Neuronal stem cell (in vitro differentiated cells): ENCODE measurements around the gene HOXA11.

Experiments
- DNase-seq: peaks from one replicate; pipeline ENCODE4 v3.0.0-alpha.2; 2013; ENCODE audit warnings: low spot score
- H2AFZ ChIP-seq: one replicate; pipeline ENCODE4 v1.6.1; 2013; ENCODE audit warnings: mild to moderate bottlenecking, low read length, inconsistent platforms
- H2AK5ac ChIP-seq: 2 replicates; pipeline ENCODE4 v1.6.1; 2013; ENCODE audit warnings: low read depth, mild to moderate bottlenecking, inconsistent platforms, low read length, moderate library complexity, mixed read lengths
- H2BK120ac ChIP-seq: 2 replicates; pipeline ENCODE4 v1.6.1; 2013; ENCODE audit warnings: low read depth, mild to moderate bottlenecking, inconsistent platforms, low read length, moderate library complexity, mixed read lengths
- H2BK12ac ChIP-seq: one replicate; pipeline ENCODE4 v1.6.1; 2013; ENCODE audit warnings: low read length, inconsistent platforms
- H2BK15ac ChIP-seq: 2 replicates; pipeline ENCODE4 v1.6.1; 2013; ENCODE audit warnings: mild to moderate bottlenecking, low read length, inconsistent platforms, mixed read lengths
- H2BK5ac ChIP-seq: one replicate; pipeline ENCODE4 v1.6.1; 2013; ENCODE audit warnings: inconsistent platforms, mild to moderate bottlenecking, low read length, moderate library complexity
- H3K14ac ChIP-seq: one replicate; pipeline ENCODE4 v1.6.1; 2013; ENCODE audit warnings: low read length, inconsistent platforms
- H3K18ac ChIP-seq: 2 replicates; pipeline ENCODE4 v1.6.1; 2013; ENCODE audit warnings: low read length, inconsistent platforms
- H3K23ac ChIP-seq: 2 replicates; pipeline ENCODE4 v1.6.1; 2013; ENCODE audit warnings: low read depth, mild to moderate bottlenecking, mixed read lengths, low read length, inconsistent platforms; ENCODE audit not compliant: poor library complexity
- H3K27ac ChIP-seq: replicated peaks from 3 replicates; pipeline ENCODE4 v1.5.1; 2013; ENCODE audit warnings: low read length, inconsistent platforms
- H3K27me3 ChIP-seq, 3 experiments: 2 replicates each; pipeline ENCODE4 v1.6.1; 2013; ENCODE audit warnings: low read length in 3 of 3, mild to moderate bottlenecking in 2 of 3, inconsistent platforms in 1 of 3, low read depth in 1 of 3, mixed read lengths in 1 of 3, moderate library complexity in 1 of 3; ENCODE audit not compliant: control insufficient read depth in 3 of 3, insufficient read depth in 3 of 3
- H3K36me3 ChIP-seq, 2 donors: replicated peaks in 1 of 2; 2 replicates each; pipeline ENCODE4 v1.6.1; 2013; ENCODE audit warnings: low read length in 2 of 2; ENCODE audit not compliant: control insufficient read depth in 2 of 2, insufficient read depth in 2 of 2
- H3K4ac ChIP-seq: 2 replicates; pipeline ENCODE4 v1.6.1; 2013; ENCODE audit warnings: inconsistent platforms, mild to moderate bottlenecking, low read length, moderate library complexity
- H3K4me1 ChIP-seq, 2 donors: 1 replicate in 1 of 2; 2 replicates in 1 of 2; pipeline ENCODE4 v1.6.1; 2013; ENCODE audit warnings: low read length in 2 of 2, low read depth in 1 of 2; ENCODE audit not compliant: control insufficient read depth in 2 of 2, insufficient read depth in 1 of 2
- H3K4me2 ChIP-seq: one replicate; pipeline ENCODE4 v1.6.1; 2013; ENCODE audit warnings: mild to moderate bottlenecking, low read length, inconsistent platforms; ENCODE audit not compliant: insufficient read depth, poor library complexity, severe bottlenecking
- H3K4me3 ChIP-seq, 2 donors: 2 replicates each; pipeline ENCODE4 v1.5.1; 2013; ENCODE audit warnings: low read length in 2 of 2, mild to moderate bottlenecking in 2 of 2, inconsistent platforms in 1 of 2, moderate library complexity in 1 of 2
- H3K79me1 ChIP-seq: one replicate; pipeline ENCODE4 v1.6.1; 2013; ENCODE audit warnings: low read depth, mild to moderate bottlenecking, inconsistent platforms, low read length, moderate library complexity
- H3K9ac ChIP-seq: one replicate; pipeline ENCODE4 v1.6.1; 2013; ENCODE audit warnings: mild to moderate bottlenecking, low read depth, low read length, inconsistent platforms; ENCODE audit not compliant: poor library complexity
- H3K9me3 ChIP-seq, 2 donors: replicated peaks in 1 of 2; 2 replicates each; pipeline versions ENCODE3 to v1.6.1; 2013; ENCODE audit warnings: low read length in 2 of 2, mild to moderate bottlenecking in 2 of 2, inconsistent platforms in 1 of 2, low read depth in 1 of 2, mixed read lengths in 1 of 2, moderate library complexity in 1 of 2; ENCODE audit not compliant: control insufficient read depth in 2 of 2, insufficient read depth in 1 of 2
- H4K8ac ChIP-seq: one replicate; pipeline ENCODE4 v1.6.1; 2013; ENCODE audit warnings: low read depth, mild to moderate bottlenecking, inconsistent platforms, low read length, moderate library complexity
- H4K91ac ChIP-seq: one replicate; pipeline ENCODE4 v1.6.1; 2013; ENCODE audit warnings: low read length, low read depth, mild to moderate bottlenecking, inconsistent platforms; ENCODE audit not compliant: poor library complexity
- WGBS, 2 donors: extraction: QIAGEN DNeasy Blood & Tissue Kit; methylation state at CpG; one replicate each; pipeline ENCODE4 v1.1.7; 2013; ENCODE audit warnings: missing lambda C conversion rate in 2 of 2, mixed read lengths in 1 of 2; ENCODE audit not compliant: insufficient read length in 2 of 2, insufficient replicate concordance in 1 of 2; ENCODE audit errors: extremely low coverage in 2 of 2; 5-methylcytosine and 5-hydroxymethylcytosine counted together

HOXA11 gene

DNA sequence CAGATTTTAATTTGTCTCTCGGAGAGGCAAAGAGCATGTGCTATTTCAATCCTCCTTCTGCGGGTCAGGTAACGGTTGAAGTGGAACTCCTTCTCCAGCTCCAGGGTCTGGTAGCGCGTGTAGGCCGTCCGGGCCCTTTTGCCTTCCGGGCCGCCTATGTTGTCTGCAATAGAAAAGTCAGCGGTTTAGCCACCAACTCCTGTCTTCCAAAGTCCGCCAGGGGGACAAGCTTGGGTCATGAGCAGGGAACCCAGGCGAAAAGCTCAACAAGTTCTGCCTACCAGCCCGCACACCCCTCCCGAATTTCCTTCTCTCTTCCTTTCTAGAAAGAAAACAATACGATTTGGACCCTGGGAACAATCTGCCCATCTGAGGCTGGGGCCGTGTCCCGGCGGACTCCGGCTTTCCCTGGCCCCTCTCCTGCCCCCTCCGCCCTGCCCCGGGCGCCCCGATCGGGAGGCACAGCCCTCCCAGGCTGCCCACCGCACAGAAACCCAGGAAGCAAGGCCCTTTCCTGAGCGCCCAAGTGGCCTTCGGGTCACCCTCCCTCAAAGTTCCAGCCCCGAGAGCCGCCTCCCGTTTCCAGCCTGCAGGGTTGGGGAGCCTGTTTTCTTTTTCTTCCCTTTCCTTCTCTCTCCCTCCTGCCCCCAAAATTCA lies 43.0 kb downstream of the HOXA11 start:
- no CpG with 5 or more reads among the region's 30 CpGs for WGBS, 2 donors
- Histone ChIP-seq H3K4ac (no peak overlapping the region), H2BK12ac (no peak overlapping the region), H3K9ac (no peak overlapping the region), H3K18ac (no peak overlapping the region), H3K4me3 (no peak overlapping the region), H3K4me2 (no peak overlapping the region), H3K9me3 (peaks cover 3 to 12% of the 10 kb centered on the region in 2 donors), H4K91ac (no peak overlapping the region), H2BK15ac (no peak overlapping the region), H4K8ac (no peak overlapping the region), H3K4me1 (no peaks in the 10 kb centered on the region), H3K27ac (no peak overlapping the region), H2BK5ac (no peak overlapping the region), H3K27me3 (peaks cover 56 to 100% (median 100%) of the 10 kb centered on the region in 3 experiments), H2BK120ac (no peak overlapping the region), H3K23ac (no peak overlapping the region), H3K79me1 (no peaks in the 10 kb centered on the region), H2AFZ (peak overlapping the region; percentile 87), H2AK5ac (no peak overlapping the region), H3K36me3 (no peaks in the 10 kb centered on the region), H3K14ac (no peak overlapping the region)
- no peak for DNase-seq

DNA sequence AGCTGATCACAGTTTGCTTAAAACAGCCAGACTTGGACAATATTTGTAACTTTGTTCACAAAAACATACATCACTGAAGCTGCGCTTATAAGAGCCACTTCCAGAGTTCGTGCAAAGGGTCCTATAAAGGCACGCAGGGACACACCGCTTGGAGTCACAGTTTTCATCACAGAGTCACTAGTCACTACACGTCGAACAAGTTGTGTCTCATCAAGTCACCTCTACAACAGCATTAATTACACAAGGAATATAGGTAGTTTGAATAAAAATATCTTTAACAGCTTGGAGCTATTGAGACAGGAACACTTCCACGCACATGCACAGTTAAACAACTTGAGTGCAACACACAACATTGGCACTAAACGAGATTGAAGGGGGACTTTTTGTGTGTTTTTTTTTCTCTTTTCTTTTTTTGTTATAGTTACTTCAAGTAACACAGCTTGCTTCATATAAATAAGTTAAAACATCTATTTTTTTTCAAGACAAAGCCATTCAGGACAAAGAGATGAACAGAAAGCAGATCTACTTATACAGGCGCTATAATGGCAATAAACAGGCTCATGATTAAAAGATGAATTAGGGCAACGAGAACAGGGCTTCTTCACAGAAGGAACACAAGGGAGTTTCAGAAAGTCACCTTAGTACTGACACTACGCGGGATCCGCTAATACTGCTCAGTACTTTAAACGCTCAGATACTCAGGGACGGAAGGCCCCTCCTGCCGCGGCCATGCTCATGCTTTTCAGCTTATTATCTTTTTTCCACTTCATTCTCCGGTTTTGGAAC lies 43.7 kb downstream of the HOXA11 start:
- Histone ChIP-seq H2BK5ac (no peak overlapping the region), H2BK15ac (no peak overlapping the region), H3K4me1 (no peaks in the 10 kb centered on the region), H3K27me3 (peaks cover 53 to 100% (median 100%) of the 10 kb centered on the region in 3 experiments), H3K14ac (no peak overlapping the region), H3K9ac (no peak overlapping the region), H3K36me3 (no peaks in the 10 kb centered on the region), H3K9me3 (peaks cover 0 to 5% of the 10 kb centered on the region in 2 donors), H3K18ac (no peak overlapping the region), H3K4me3 (no peak overlapping the region), H3K79me1 (no peaks in the 10 kb centered on the region), H3K4me2 (no peak overlapping the region), H4K8ac (no peak overlapping the region), H2AFZ (peak overlapping the region; percentile 87), H3K4ac (no peak overlapping the region), H2BK12ac (no peak overlapping the region), H3K27ac (no peak overlapping the region), H4K91ac (no peak overlapping the region), H2BK120ac (no peak overlapping the region), H2AK5ac (no peak overlapping the region), H3K23ac (no peak overlapping the region)
- no peak for DNase-seq
- WGBS, 2 donors, result no CpG with 5 or more reads among the region's 18 CpGs

DNA sequence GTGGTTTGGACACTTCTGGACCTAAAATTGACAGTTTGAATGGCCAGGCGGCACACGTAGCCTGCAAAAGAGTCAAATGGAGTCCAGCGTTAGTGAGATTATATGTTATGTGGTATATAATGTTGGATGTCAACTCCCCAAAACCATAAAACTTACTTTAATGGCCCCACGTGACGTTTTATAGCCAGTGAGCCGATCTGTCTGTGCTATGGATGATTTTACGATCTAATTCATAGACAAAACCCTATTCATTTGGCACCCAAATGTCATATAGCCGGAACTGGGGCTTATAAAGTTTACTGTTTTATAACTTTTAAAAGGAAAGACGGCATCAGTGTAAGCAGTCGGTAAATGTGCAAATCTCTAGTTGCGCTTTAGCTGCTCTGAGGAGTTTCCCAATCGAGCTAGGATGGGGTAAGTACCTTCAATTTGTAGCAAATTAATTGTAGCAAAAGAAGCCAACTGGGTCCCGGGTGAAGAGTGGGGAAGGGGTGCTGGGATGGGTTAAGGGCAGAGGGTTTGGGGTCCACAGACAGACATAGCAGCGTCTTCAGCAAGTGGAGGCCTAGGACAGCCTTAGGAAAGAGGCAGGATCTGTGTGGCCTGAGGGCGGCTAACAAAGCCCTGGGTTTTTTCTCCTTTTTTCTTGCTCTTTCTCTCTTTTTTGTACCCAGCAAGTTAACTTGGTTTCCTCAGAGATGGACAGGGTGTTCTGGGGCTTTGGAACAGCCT lies 44.7 kb downstream of the HOXA11 start:
- H3K4me2 ChIP-seq, result no peak overlapping the region
- DNase-seq, result no peak
- no peak overlapping the region for H4K8ac ChIP-seq
- H3K14ac ChIP-seq, result no peak overlapping the region
- no peak overlapping the region for H3K4ac ChIP-seq
- no peak overlapping the region for H3K27ac ChIP-seq
- no peak overlapping the region for H2BK15ac ChIP-seq
- H2AFZ ChIP-seq, result peak overlapping the region; percentile 92
- no peaks in the 10 kb centered on the region for H3K36me3 ChIP-seq
- H3K27me3 ChIP-seq, result peaks cover 46 to 100% (median 100%) of the 10 kb centered on the region in 3 experiments
- no peak overlapping the region for H2BK120ac ChIP-seq
- no peaks in the 10 kb centered on the region for H3K4me1 ChIP-seq
- no CpG with 5 or more reads among the region's 15 CpGs for WGBS, 2 donors
- no peak overlapping the region for H3K18ac ChIP-seq
- H3K4me3 ChIP-seq, result no peak overlapping the region
- H2BK5ac ChIP-seq, result no peak overlapping the region
- H2AK5ac ChIP-seq, result no peak overlapping the region
- H3K9me3 ChIP-seq, result peaks cover 0 to 5% of the 10 kb centered on the region in 2 donors
- H3K79me1 ChIP-seq, result no peaks in the 10 kb centered on the region
- H2BK12ac ChIP-seq, result no peak overlapping the region
- no peak overlapping the region for H4K91ac ChIP-seq
- no peak overlapping the region for H3K9ac ChIP-seq
- H3K23ac ChIP-seq, result no peak overlapping the region
